A204.1 (cell line): ENCODE results near the gene TCP11.

Experiments
- FAIRE-seq: peaks from 2 replicates; lab custom pipeline; 2012; peaks lifted over from hg19 to GRCh38; lab: Jason Lieb, UNC

Gene TCP11

DNA sequence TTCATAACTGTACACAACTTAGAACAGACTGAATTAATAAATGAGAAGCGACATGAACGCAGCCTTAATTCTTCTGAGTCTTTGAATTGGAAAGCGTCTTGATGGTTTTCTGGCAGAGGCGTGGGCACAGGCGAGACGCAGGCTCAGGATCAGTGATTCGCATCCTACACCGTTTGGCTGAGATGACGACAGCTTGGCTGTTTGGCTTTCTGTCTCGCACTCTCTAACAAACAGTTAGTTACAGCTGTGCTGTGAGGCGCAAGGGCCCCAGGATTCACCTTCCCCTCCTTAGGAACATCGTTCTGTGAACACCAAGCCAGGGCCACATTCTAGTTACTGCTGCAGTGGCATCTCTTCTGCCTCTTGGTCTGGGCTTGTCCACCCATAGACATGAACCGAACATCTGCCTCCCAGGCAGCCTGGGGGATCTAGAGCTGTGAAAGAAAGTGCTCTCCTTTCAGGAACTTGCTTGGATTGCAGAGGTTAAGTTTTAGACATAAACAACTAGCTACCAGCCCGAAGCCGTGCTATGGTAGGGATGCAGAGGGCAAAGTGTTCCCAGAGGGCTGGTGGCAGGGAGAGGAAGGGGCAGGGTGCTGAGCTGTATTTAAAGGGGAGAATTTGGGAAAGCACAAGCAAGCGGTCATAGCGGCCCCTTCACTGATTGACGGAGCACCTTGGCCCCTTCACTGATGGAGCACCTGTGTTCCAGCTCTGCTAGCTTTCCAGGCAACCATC is 49.6 kb downstream of the TCP11 start:
- no peak for FAIRE-seq

DNA sequence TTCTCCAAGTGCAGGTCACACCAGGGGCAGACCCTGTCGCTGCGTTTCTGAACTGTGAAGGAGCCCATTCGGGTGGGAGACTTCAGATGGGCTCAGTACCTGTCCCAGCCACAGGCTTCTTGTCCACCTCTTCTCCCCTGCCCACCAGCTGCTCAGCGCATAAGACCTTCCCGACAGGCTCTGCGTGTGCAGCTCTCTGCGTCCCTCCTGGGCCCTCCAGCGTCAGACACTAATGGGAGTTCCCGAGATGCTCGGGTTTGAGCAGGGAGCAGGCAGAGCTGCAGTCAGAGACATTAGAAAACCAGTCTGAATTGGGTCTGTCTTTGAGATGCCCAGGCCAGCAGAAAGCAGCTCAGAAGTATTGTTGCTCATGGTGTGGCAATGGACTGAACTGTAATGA is 50.4 kb downstream of the TCP11 start:
- no peak for FAIRE-seq

- FAIRE-seq: no peak
These were observed 51.1 kb downstream of the TCP11 start for GRCh38 chr6:35089935-35090505.

DNA sequence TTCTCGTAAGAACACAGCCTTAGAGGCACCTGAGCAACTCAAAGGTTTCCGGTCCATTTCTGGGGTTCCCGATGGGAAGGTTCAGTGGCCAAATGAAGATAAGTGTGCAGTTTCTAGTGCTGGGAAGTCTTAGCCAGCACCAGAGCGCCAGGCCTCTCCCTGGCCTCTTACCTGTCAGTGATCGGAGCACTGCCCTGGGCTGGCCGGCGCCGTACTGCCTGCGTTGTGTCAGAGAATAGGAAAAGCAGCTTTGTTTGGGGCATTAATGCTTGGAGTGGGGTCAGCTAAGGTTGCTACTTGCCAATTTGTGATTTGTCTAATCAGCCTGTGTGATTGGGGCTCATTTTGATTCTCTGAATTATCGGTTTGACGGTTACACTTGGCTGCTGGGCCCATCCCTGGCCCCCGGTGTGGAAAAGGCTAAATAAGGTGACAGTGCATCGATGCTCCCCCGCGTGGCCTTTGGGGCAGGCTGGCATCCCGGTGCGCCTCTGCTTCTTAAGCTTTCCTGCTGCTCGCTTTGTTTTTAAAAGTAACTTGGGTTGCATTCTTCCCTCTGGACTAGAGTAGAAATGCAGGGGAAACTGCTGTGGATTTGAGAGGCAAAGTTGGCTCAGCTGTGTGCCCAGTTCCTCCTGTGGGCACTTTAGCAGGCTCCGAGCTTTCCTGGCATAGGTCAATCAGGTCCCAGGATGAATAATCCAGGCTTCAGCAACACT is 51.8 kb downstream of the TCP11 start:
- no peak for FAIRE-seq

GRCh38 chr6:35088281-35089215 is 52.6 kb downstream of the TCP11 start:
- no peak for FAIRE-seq

DNA sequence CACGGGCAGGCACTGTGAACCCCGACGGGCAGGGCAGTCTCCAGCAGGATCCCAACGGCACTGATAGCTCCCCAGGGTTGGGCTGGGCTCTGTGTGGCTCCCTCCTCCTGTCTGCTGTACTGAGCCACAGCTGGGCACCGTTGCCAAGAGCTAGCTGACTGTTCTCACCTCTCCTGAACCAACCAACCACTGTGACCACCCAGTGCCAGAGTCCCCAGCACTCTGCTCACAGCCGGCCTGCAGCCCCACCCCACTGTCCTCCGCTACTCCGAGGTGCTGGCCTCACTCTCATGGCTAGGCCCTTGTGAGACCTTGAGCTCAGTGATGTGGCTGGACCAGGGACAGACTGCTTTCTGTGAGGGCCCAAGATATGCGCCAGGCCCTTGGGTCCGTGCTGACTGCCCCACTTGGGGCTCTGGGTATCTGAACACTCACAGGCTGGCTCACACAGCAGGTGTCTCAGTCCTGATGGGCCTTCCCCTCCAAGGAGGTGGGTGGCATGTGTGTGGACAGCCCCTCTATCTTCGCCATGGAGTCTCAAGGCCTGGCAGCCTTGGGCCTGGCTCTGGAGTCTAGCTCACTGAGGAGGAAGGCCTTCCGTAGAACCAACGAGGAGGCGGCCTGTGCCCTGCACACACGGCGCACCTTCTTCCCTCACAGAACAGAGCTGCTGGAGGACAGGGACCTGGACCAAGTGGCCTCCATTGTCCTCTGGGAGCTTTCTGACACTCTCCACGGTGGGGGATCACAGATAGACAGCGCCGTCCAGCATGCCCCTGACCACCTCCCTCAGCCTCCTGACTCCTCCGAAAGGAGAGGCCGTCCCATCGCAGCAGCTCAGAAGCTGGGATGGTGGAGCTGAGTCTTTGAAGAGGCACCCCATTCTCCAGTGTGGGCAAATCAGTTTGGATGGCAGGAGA is 53.5 kb downstream of the TCP11 start:
- FAIRE-seq: no peak

- no peak for FAIRE-seq
These were observed 54.3 kb downstream of the TCP11 start for GRCh38 chr6:35086636-35087360.

DNA sequence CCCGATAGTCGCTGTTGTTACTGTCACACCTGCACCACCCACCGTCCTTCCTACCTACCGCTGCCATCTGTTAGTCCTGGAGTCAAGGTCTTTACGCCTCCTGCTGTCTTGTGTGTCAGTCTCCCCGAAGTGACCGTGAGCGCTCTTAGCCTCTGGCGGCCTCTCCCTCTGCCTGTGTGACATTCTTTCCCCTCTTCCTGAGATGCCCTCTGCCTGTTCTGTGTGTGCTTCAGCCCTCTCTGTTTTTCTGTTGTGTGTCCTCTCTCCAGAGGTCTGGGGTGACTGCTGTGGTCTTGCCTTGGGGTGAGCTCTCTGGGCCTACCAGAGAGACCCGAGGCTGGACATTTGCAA is 54.9 kb downstream of the TCP11 start:
- no peak for FAIRE-seq

- no peak for FAIRE-seq
These were observed 55.5 kb downstream of the TCP11 start for GRCh38 chr6:35085359-35086281.

DNA sequence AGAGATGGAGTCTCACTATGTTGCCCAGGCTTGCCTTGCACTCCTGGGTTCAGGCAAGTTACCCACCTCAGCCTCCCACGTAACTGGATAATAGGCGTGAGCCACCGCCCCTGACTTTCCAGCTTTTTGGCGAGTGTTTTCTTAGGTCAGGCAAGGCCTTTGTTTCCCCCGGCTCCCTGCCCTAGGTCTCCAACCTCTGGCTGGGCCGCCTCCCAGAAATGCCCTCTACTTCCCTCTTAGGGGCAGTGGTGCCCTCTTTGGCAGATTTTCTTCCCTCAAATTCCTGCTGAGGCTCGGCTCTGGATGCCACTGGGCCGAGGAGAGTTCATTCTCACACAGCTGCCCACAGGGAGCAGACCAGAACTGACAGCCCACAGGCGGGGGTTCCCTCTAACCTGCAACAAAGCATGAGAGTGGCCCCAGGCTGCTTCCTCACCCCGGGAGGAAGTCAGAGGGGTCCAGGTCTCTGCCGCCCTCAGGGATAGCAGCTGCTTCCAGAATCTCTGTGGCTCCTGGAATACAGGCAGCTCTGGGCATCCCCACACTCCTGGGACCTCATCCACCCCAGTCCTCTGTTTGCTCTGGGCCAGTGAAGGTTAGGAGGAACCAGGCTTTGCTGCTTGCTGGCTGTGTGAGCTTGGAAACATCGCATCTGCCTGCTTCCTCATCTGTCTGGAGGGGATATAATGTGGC is 56.5 kb downstream of the TCP11 start:
- FAIRE-seq: no peak

- no peak for FAIRE-seq
These were observed 57.1 kb downstream of the TCP11 start for GRCh38 chr6:35084041-35084491.

GRCh38 chr6:35083507-35083906 is 57.6 kb downstream of the TCP11 start:
- FAIRE-seq: no peak

DNA sequence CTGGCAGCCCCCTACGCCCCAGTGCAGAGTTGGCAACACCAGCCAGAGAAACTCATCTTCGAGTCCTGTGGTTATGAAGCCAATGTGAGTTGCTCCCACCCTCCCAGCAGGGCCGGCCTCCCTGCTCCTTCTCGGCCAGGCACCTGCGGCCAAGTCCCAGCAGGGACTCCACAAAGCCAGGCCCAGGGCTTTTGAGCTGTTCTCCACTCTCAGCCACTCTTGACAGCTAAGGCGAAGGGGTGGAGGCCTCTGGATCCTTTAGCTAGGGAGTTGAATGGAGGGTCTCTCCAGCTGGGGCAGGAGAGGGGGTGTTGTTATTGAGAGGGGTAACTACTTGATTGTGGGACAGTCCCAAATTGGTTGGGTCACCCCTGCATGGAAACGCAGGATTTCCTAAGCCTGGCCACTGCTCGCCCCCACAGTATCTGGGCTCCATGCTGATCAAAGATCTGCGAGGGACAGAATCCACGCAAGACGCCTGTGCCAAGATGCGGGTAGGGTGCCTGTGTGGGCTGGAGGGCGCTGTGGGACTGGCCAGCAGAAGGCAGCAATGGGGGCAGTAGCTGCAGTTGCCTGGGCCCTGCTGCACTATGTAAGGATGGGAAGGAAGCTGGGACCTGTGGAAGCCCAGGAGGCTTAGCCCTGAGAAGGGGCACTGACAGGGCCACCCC is 58.3 kb downstream of the TCP11 start:
- no peak for FAIRE-seq

DNA sequence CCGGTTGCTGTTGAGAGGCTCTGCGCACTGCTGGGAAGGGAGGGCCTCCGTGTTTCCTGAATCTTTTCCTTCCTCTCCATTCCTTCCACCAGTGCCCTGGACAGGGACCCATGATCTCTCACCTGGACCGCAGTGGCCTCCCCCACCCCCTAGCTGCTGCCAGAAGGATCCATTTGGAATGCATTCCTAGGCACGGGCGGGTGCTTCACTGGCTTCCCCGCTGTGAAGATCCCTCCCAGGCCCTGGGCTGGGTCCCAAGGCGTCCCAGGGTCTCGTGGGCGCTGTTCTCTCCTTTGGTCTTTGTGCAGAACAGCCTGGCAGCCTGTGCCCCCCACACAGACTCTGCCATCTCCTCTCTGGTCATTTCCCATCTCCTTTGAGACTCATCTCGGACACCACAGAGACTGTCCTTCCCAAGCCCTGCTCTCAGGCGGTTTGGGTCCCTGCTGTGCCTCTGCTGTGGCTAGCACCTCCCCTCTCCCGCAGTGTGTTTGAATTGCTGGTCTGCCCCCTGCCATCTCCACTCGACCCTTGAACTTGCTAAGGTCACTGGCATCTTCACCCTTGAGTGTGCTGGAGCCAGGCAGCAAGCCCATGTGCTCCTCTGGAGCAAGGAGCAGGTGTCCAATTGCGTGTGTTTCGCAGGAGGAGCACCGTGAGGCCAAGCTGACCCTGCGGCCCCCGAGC is 59.0 kb downstream of the TCP11 start:
- FAIRE-seq: no peak

DNA sequence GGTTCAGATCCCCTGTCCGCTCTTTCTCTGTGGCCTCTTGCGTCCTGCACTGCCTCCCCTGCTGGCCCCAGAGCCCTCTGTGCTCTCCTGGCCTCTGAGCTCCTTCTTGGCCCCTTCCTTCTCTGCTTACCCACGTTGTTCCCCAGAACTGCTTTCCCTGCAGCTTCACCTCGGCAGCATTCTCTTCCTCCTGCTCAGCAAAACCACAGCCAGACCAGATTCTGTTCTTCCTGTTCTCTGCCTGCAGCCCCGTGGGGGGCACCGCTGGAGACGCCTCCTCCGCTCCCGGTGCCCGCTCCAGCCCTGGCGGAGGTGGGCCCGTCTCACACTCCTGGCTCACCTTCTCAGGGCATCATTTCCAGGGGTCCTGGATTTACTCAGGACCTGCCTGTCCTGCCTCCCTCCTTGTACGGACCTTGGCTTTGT is 59.7 kb downstream of the TCP11 start:
- FAIRE-seq: no peak

GRCh38 chr6:35080821-35081425 is 60.2 kb downstream of the TCP11 start:
- FAIRE-seq: no peak

DNA sequence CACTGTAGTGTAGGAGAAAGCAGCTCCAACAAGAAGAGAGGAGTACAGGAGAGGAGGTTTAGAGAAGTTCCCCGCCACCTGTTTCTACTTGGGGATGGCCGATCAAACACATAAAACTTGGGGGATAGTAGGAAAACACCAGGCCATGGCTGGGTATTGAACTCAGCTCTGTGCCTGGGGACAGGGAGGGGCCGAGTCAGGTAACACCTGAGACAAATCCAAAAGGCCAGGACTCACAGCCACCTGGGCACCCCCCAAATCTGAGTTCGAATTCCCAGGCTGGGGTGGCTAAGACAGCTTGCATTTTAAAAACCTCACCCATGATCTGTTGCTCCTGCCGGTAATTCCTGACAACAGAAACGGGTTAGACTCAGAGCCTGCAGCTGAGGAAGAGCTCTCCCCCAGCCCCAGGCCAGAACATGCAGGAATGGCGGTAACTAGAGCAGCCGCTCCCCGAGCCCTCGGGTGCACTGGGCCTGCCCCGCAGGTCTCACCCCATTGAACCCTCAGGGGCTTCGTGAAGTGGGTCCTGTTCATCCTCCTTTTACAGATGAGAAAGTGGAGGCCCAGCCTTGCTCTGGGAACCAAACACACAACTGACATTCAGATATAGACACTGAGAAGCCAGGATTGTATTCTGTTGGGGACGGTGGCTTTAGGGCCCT is 61.0 kb downstream of the TCP11 start:
- FAIRE-seq: no peak
